Subcutaneous adipose tissue (tissue), 4 donors: ENCODE measurements around the gene MET. TPM values are rescaled to one million over a fixed set of nuclear protein-coding genes. Genes with fewer than 3 reads are reported as not detected.

Experiments
- total RNA-seq, 4 donors: library from RNA; depleted of rRNA; stranded (reverse); fragments of >200 nt; gene quantifications; one replicate each; pipeline ENCODE4 v1.1.0, GENCODE V29; 2016
- TF ChIP-seq, protein P1 (sequence below): fragments of 450-650 bp; IDR thresholded peaks from one replicate; pipeline ENCODE4 v1.5.1; 2016; ENCODE audit warnings: low read depth, mild to moderate bottlenecking, control low read depth, antibody characterized with exemption, moderate library complexity

The MET gene
- total RNA-seq, 4 donors from 2014 or later: 15.6 to 49.5 (median 40.7) TPM

DNA sequence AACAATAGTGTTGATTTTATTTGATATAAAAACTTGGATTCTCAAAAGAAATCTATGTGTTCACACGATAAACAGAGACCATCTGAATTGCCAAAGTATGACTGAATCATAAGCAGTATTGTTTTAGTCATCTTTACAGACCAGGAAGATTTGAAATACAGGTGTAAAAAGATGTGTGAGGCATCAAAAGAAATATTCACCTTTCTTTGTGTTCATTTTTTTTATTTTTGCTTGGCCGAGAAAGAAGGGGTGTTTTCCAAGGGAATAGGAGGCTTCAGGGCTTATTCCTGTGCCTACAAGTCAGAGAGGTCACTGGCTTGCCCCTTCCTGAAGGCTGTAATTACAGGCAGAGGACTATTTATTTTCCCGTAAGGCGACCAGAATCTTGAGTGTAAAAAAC lies 37.3 kb downstream of the MET start:
- TF ChIP-seq, protein P1, sequence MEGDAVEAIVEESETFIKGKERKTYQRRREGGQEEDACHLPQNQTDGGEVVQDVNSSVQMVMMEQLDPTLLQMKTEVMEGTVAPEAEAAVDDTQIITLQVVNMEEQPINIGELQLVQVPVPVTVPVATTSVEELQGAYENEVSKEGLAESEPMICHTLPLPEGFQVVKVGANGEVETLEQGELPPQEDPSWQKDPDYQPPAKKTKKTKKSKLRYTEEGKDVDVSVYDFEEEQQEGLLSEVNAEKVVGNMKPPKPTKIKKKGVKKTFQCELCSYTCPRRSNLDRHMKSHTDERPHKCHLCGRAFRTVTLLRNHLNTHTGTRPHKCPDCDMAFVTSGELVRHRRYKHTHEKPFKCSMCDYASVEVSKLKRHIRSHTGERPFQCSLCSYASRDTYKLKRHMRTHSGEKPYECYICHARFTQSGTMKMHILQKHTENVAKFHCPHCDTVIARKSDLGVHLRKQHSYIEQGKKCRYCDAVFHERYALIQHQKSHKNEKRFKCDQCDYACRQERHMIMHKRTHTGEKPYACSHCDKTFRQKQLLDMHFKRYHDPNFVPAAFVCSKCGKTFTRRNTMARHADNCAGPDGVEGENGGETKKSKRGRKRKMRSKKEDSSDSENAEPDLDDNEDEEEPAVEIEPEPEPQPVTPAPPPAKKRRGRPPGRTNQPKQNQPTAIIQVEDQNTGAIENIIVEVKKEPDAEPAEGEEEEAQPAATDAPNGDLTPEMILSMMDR: no peak

DNA sequence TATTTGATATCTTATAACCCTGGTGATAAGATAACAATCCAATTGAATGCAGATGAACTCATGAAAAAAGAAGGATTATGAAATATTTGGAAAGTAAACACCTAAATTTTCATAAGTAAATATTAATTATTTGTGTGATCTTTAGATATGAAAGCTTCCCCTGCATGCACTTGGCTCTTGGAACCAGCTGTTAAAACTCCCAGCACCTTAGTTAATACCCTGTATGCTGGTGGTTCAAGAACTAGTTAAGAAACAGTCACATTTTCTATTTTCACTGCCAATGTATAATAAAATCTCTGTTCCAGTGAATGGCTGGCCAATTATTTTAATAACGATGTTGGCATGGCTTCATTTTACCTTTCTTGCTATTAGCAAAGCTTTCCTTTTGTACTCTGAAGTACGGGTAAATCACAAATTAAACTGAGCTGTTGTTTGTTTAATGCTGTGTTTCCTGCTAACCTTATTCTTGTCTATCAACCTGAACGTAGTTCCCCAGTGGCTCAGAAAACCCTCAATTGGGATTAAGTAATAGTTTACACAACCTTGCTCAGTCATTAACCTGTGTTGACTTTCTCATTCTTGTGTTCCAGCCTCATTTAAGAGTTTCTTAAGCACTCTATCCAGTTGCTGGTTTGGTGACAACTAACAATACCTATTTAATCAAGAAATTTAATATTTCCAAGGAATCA lies 38.9 kb downstream of the MET start:
- TF ChIP-seq, protein P1: no peak

DNA sequence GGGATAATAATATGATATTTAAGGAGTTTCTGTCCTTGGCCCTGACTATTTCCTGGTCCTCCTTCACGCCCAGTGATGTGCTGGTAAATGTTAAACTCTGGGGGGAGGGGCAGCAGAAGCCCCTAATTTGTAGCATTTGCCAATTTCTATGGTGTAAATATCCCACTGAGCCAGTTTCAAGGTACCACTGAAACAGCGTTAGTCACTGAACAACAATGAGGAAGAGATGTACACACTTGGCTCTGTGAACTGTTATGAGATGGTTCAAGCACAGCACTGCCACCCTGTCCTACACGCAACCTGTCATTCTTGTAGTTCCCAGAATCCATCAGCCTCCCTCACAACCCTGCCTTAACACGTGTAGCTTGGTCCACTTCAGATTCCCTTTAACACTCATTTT lies 39.8 kb downstream of the MET start:
- TF ChIP-seq, protein P1: no peak

DNA sequence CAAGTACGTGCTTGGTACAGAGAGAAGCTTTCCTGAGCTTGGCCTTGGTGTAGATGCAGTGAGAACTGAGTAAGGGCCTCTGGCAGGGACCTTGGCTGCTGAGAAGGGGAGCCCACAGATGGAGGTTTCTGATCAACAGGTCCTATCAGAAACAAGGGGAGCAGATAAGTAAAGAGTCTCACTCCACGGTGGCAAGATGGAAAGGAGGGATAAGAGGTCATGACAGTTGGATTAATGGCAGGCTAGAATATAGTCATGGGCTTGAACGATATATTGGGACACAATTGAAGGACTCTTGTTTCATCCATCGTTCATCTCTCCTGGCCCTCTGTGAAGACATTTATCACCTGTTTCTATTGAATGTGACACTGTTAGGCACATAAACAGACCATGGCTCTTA lies 41.5 kb downstream of the MET start:
- TF ChIP-seq, protein P1: no peak

DNA sequence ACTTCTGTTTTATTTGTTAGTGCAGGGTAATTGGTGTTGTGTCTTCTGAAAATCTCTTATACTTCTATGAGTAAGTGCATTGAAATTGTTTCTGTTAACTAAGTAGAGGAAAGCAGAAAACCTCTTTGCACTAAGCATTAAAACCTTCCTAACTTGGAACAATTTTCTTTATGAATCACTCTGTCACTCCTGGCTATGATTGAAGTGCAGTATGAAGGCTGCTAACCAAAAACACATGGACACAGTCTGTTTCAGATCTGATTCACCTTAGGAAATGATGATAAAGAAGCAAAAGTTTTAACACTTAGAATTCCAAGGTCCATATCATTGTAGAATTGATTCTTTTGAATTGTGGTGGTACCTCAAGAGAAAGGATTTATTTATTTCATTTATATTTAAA lies 41.9 kb downstream of the MET start:
- TF ChIP-seq, protein P1: no peak

DNA sequence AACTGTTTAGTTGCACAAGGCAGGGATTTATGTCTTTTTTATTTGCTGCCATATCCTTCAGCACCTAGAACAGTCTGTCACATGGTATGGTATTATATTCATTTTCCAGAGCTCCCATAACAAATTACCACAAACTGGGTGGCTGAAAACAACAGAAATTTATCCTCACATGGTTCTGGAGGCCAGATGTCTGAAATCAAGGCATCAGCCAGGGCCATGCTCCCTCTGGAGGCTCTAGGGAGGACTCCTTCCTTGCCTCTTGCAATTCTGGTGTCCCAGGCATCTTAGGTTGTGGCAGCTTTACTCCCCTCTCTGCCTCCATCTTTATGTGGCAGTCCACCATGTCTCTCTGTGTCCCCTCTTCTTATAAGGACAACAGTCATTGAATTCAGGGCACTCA lies 43.1 kb downstream of the MET start:
- TF ChIP-seq, protein P1: no peak

DNA sequence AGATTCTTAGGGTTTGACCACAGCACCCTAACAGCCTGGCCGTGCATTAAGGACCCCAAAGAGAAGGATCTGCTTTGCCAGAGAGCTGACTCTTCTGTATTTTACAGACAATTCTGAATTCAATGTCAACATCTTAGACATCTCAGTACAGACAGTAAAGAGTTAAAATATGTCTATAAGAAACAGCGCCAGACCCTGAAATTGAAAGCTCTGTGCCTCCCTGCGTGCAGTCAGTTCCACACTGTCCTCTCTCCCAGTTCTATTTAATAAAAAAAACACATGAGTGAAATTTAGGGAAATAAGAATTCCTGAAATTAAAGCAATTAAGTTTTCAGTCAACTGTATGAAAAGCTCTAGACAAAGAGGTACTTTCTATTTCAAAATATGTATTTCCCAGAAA lies 45.1 kb downstream of the MET start:
- TF ChIP-seq, protein P1: no peak
